IMR-90 (cell line): ENCODE data around the gene ACCSL. TPM values are rescaled to one million over a fixed set of nuclear protein-coding genes. Genes with fewer than 3 reads are reported as not detected.

Source experiments
- ATAC-seq: fragments of 200-7000 bp; cut with Tn5 transposase; 2 replicates; pipeline ENCODE4 v1.9.1; 2020; ENCODE audit warnings: low read depth, mild to moderate bottlenecking, moderate library complexity
- BruUV-seq: library from RNA; stranded (reverse); fragments of 400-500 nt; replicated peaks from 2 replicates; lab custom pipeline; 2021; lab: Mats Ljungman, UMichigan
- CTCF ChIA-PET: fragments of 300-600 bp; formaldehyde crosslinking; extraction: SDS; loops from one replicate; lab custom pipeline; 2021; ENCODE audit warnings: antibody characterized with exemption; lab: Yijun Ruan, JAX
- POLR2A ChIA-PET: fragments of 300-600 bp; sonication (Branson Sonifier 250); formaldehyde crosslinking; loops from one replicate; lab custom pipeline; 2022; ENCODE audit warnings: antibody characterized with exemption; ENCODE audit not compliant: unreplicated experiment; lab: Charles Lee
- DNase-seq: peaks from one replicate; pipeline ENCODE4 v3.0.0; 2013
- H2AFZ ChIP-seq: replicated peaks from 2 replicates; pipeline ENCODE3; 2013; ENCODE audit warnings: low read length, mild to moderate bottlenecking; ENCODE audit not compliant: poor library complexity
- H2AK5ac ChIP-seq: 2 replicates; pipeline ENCODE4 v1.6.1; 2013; ENCODE audit warnings: low read depth, low read length, inconsistent platforms
- H2AK9ac ChIP-seq: replicated peaks from 2 replicates; pipeline ENCODE3; 2013; ENCODE audit warnings: mild to moderate bottlenecking, low read depth, low read length, moderate library complexity; ENCODE audit not compliant: poor library complexity
- H2BK120ac ChIP-seq: 2 replicates; pipeline ENCODE4 v1.6.1; 2013; ENCODE audit warnings: low read depth, low read length, inconsistent platforms
- H2BK15ac ChIP-seq: 3 replicates; pipeline ENCODE4 v1.6.1; 2013; ENCODE audit warnings: low read depth, low read length, inconsistent platforms
- H2BK20ac ChIP-seq: 2 replicates; pipeline ENCODE4 v1.6.1; 2013; ENCODE audit warnings: low read depth, mild to moderate bottlenecking, inconsistent platforms, low read length, moderate library complexity
- H2BK5ac ChIP-seq: 2 replicates; pipeline ENCODE4 v1.6.1; 2013; ENCODE audit warnings: mild to moderate bottlenecking, low read depth, low read length, inconsistent platforms; ENCODE audit not compliant: poor library complexity, severe bottlenecking
- H3K14ac ChIP-seq: replicated peaks from 2 replicates; pipeline ENCODE4 v1.6.1; 2013; ENCODE audit warnings: low read depth, low read length, inconsistent platforms
- H3K18ac ChIP-seq: 2 replicates; pipeline ENCODE4 v1.6.1; 2013; ENCODE audit warnings: low read depth, low read length, control low read depth
- H3K23ac ChIP-seq: 2 replicates; pipeline ENCODE4 v1.6.1; 2013; ENCODE audit warnings: low read depth, low read length, inconsistent platforms
- H3K27ac ChIP-seq: 2 replicates; pipeline ENCODE4 v1.5.1; 2013; ENCODE audit warnings: mild to moderate bottlenecking, control low read depth, low read length; ENCODE audit not compliant: insufficient read depth
- H3K27me3 ChIP-seq: 2 replicates; pipeline ENCODE4 v1.6.1; 2013; ENCODE audit warnings: low read length; ENCODE audit not compliant: control insufficient read depth, insufficient read depth
- H3K36me3 ChIP-seq: 2 replicates; pipeline ENCODE4 v1.6.1; 2013; ENCODE audit warnings: low read length, mixed read lengths; ENCODE audit not compliant: control insufficient read depth, insufficient read depth
- H3K4ac ChIP-seq: 2 replicates; pipeline ENCODE4 v1.6.1; 2013; ENCODE audit warnings: low read depth, low read length, inconsistent platforms
- H3K4me1 ChIP-seq: 2 replicates; pipeline ENCODE4 v1.6.1; 2013; ENCODE audit warnings: low read length, mixed read lengths; ENCODE audit not compliant: control insufficient read depth, insufficient read depth
- H3K4me2 ChIP-seq: 2 replicates; pipeline ENCODE4 v1.6.1; 2013; ENCODE audit warnings: low read depth, mild to moderate bottlenecking, control low read depth, low read length, moderate library complexity
- H3K4me3 ChIP-seq: 2 replicates; pipeline ENCODE4 v1.5.1; 2013; ENCODE audit warnings: low read depth, mild to moderate bottlenecking, control low read depth, low read length, moderate library complexity; ENCODE audit not compliant: insufficient read depth
- H3K56ac ChIP-seq: 2 replicates; pipeline ENCODE4 v1.6.1; 2013; ENCODE audit warnings: low read length, inconsistent platforms; ENCODE audit not compliant: insufficient read depth; ENCODE audit errors: extremely low read depth
- H3K79me1 ChIP-seq, 2 experiments: 2 replicates each; pipeline ENCODE4 v1.6.1; 2013; ENCODE audit warnings: low read length in 2 of 2, inconsistent platforms in 1 of 2, low read depth in 1 of 2
- H3K9ac ChIP-seq: 2 replicates; pipeline ENCODE4 v1.6.1; 2013; ENCODE audit warnings: low read depth, low read length, control low read depth
- H3K9me1 ChIP-seq: 2 replicates; pipeline ENCODE4 v1.6.1; 2013; ENCODE audit warnings: low read length, inconsistent platforms; ENCODE audit not compliant: insufficient read depth
- H3K9me3 ChIP-seq: 2 replicates; pipeline ENCODE4 v1.6.1; 2013; ENCODE audit warnings: low read length; ENCODE audit not compliant: control insufficient read depth, insufficient read depth
- H4K20me1 ChIP-seq: 2 replicates; pipeline ENCODE4 v1.6.1; 2013; ENCODE audit warnings: low read length, inconsistent platforms; ENCODE audit not compliant: insufficient read depth
- H4K5ac ChIP-seq: 2 replicates; pipeline ENCODE4 v1.6.1; 2013; ENCODE audit warnings: mild to moderate bottlenecking, low read depth, low read length, control low read depth
- H4K8ac ChIP-seq, 2 experiments: 2 replicates each; pipeline ENCODE4 v1.6.1; 2013; ENCODE audit warnings: low read depth in 2 of 2, low read length in 2 of 2, control low read depth in 1 of 2, inconsistent platforms in 1 of 2
- H4K91ac ChIP-seq: 2 replicates; pipeline ENCODE4 v1.6.1; 2013; ENCODE audit warnings: low read depth, low read length, inconsistent platforms; ENCODE audit not compliant: insufficient read depth
- BHLHE40 ChIP-seq: fragments of 150-350 bp; IDR thresholded peaks from 2 replicates; pipeline ENCODE4 v1.6.1; 2016; ENCODE audit warnings: mild to moderate bottlenecking, low read depth, low read length
- CEBPB ChIP-seq: IDR thresholded peaks from 2 replicates; pipeline ENCODE4 v1.6.1; 2012; ENCODE audit warnings: low read depth, low read length, improper control_type of control experiment
- CHD1 ChIP-seq: IDR thresholded peaks from 2 replicates; pipeline ENCODE4 v1.6.1; 2012; ENCODE audit warnings: low read depth, low read length, improper control_type of control experiment
- MAFK ChIP-seq: IDR thresholded peaks from 2 replicates; pipeline ENCODE4 v1.6.1; 2012; ENCODE audit warnings: low read depth, low read length, improper control_type of control experiment
- MAZ ChIP-seq: IDR thresholded peaks from 2 replicates; pipeline ENCODE4 v1.6.1; 2012; ENCODE audit warnings: low read depth, mild to moderate bottlenecking, low read length, improper control_type of control experiment, moderate library complexity, borderline replicate concordance
- MXI1 ChIP-seq: IDR thresholded peaks from 2 replicates; pipeline ENCODE4 v1.6.1; 2012; ENCODE audit warnings: low read depth, mild to moderate bottlenecking, low read length, moderate library complexity, borderline replicate concordance
- POLR2A ChIP-seq: IDR thresholded peaks from 2 replicates; pipeline ENCODE4 v1.6.1; 2012; ENCODE audit warnings: mild to moderate bottlenecking, low read depth, low read length
- RCOR1 ChIP-seq: IDR thresholded peaks from 2 replicates; pipeline ENCODE4 v1.6.1; 2012; ENCODE audit warnings: mild to moderate bottlenecking, low read length, improper control_type of control experiment; ENCODE audit not compliant: insufficient replicate concordance
- RFX5 ChIP-seq: IDR thresholded peaks from 2 replicates; pipeline ENCODE4 v1.8.0; 2012; ENCODE audit warnings: low read depth, mild to moderate bottlenecking, low read length, moderate library complexity
- SMC3 ChIP-seq: fragments of 150-350 bp; IDR thresholded peaks from 2 replicates; pipeline ENCODE4 v1.6.1; 2016; ENCODE audit warnings: low read depth, mild to moderate bottlenecking, antibody characterized with exemption, low read length, moderate library complexity
- USF2 ChIP-seq: fragments of 150-350 bp; IDR thresholded peaks from 2 replicates; pipeline ENCODE4 v1.6.1; 2017; ENCODE audit warnings: mild to moderate bottlenecking, antibody characterized with exemption, low read length, low read depth
- dilution Hi-C: fragments of 300-500 bp; cut with HindIII; formaldehyde crosslinking; loops from one replicate; pipeline ENCODE4 v1.14.3; 2018; ENCODE audit warnings: low sequenced_read_pairs; ENCODE audit not compliant: unreplicated experiment
- in situ Hi-C: fragments of 300-500 bp; cut with MboI; formaldehyde crosslinking; loops from 3 replicates; pipeline ENCODE4 v1.14.3; 2019; ENCODE audit warnings: low sequenced_read_pairs, inconsistent platforms, mixed read lengths
- intact Hi-C: fragments of 100-400 bp; cut with micrococcal nuclease; formaldehyde crosslinking; loops from 2 replicates; pipeline ENCODE4 v1.10.0; 2022
- polyA plus RNA-seq, 3 experiments: library from polyadenylated mRNA; depleted of rRNA; stranded (reverse); fragments of >200 nt; gene quantifications; 2 replicates each; pipeline ENCODE4 v1.2.3, GENCODE V29; 2012; ENCODE audit warnings: low replicate concordance in 1 of 3
- total RNA-seq: library from RNA; depleted of rRNA; stranded (reverse); fragments of >200 nt; gene quantifications from 2 replicates; pipeline ENCODE4 v1.2.3, GENCODE V29; 2012
- TF ChIP-seq, protein P1 (sequence below): fragments of 150-350 bp; IDR thresholded peaks from 2 replicates; pipeline ENCODE4 v1.6.1; 2016; ENCODE audit warnings: low read depth, mild to moderate bottlenecking, low read length, moderate library complexity, borderline replicate concordance
- TF ChIP-seq, protein P2 (sequence below): conservative IDR thresholded peaks from 2 replicates; pipeline ENCODE4 v1.5.1; 2012; ENCODE audit warnings: mild to moderate bottlenecking, low read depth, low read length, improper control_type of control experiment

ACCSL gene
- total and polyA plus RNA-seq, 2 of the 4 experiments (the other 2 are of a cell fraction): not detected

GRCh38 chr11:44034639-44035038 lies 13.1 kb upstream of the ACCSL start:
- dilution Hi-C loops (loop anchor here (25.0 kb wide), 1 partner anchor 122 kb away; no protein-coding TSS in a partner anchor), intact Hi-C loops (no loop called here)

More at GRCh38 chr11:44034639-44035038, 13.1 kb upstream of the ACCSL start:
- Histone ChIP-seq H3K14ac (no peak overlapping the region), H2BK120ac (no peak overlapping the region), H2BK15ac (no peak overlapping the region), H3K18ac (no peak overlapping the region), H3K23ac (no peak overlapping the region), H3K27ac (no peak overlapping the region), H4K91ac (no peak overlapping the region), H3K36me3 (no peaks in the 10 kb centered on the region), H3K9ac (no peak overlapping the region), H3K4me2 (no peak overlapping the region), H2AK5ac (no peak overlapping the region), H3K9me3 (no peaks in the 10 kb centered on the region), H4K20me1 (no peaks in the 10 kb centered on the region; the same call in 1 of the 2 replicates), H3K4ac (no peak overlapping the region), H2AFZ (no peak overlapping the region), H4K5ac (no peak overlapping the region), H3K4me1 (peaks cover 5% of the 10 kb centered on the region; the same call in 1 of the 2 replicates), H3K4me3 (no peak overlapping the region), H2BK5ac (no peak overlapping the region), H2BK20ac (no peak overlapping the region), H3K79me1 (no peaks in the 10 kb centered on the region), H4K8ac (no peak overlapping the region), H3K27me3 (peaks cover 13% of the 10 kb centered on the region), H3K9me1 (peaks cover 2% of the 10 kb centered on the region; the same call in 1 of the 2 replicates), H3K56ac (no peak overlapping the region), H2AK9ac (no peak overlapping the region)
- ChIA-PET POLR2A (no interaction called here), CTCF (no interaction called here)
- TF ChIP-seq MXI1: no peak
- TF ChIP-seq CEBPB: no peak
- no peak for TF ChIP-seq USF2
- no peak for TF ChIP-seq RFX5
- TF ChIP-seq CHD1: no peak
- TF ChIP-seq, protein P1, sequence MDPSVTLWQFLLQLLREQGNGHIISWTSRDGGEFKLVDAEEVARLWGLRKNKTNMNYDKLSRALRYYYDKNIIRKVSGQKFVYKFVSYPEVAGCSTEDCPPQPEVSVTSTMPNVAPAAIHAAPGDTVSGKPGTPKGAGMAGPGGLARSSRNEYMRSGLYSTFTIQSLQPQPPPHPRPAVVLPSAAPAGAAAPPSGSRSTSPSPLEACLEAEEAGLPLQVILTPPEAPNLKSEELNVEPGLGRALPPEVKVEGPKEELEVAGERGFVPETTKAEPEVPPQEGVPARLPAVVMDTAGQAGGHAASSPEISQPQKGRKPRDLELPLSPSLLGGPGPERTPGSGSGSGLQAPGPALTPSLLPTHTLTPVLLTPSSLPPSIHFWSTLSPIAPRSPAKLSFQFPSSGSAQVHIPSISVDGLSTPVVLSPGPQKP: no peak
- no peak for TF ChIP-seq MAZ
- TF ChIP-seq POLR2A: no peak
- TF ChIP-seq RCOR1: no peak
- no peak for TF ChIP-seq MAFK
- TF ChIP-seq, protein P2, sequence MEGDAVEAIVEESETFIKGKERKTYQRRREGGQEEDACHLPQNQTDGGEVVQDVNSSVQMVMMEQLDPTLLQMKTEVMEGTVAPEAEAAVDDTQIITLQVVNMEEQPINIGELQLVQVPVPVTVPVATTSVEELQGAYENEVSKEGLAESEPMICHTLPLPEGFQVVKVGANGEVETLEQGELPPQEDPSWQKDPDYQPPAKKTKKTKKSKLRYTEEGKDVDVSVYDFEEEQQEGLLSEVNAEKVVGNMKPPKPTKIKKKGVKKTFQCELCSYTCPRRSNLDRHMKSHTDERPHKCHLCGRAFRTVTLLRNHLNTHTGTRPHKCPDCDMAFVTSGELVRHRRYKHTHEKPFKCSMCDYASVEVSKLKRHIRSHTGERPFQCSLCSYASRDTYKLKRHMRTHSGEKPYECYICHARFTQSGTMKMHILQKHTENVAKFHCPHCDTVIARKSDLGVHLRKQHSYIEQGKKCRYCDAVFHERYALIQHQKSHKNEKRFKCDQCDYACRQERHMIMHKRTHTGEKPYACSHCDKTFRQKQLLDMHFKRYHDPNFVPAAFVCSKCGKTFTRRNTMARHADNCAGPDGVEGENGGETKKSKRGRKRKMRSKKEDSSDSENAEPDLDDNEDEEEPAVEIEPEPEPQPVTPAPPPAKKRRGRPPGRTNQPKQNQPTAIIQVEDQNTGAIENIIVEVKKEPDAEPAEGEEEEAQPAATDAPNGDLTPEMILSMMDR: no peak
- TF ChIP-seq BHLHE40: no peak
- TF ChIP-seq SMC3: no peak
- no TSS peak for BruUV-seq
- ATAC-seq (no peak), DNase-seq (no peak)
- in situ Hi-C loops: no loop called here
